Measurements from ENCODE around the gene EPC1. TPM values are rescaled to one million over a fixed set of nuclear protein-coding genes. Genes with fewer than 3 reads are reported as not detected.

Gene EPC1
- total RNA-seq, 1 donor from 2014 or later: 42.4 TPM

DNA sequence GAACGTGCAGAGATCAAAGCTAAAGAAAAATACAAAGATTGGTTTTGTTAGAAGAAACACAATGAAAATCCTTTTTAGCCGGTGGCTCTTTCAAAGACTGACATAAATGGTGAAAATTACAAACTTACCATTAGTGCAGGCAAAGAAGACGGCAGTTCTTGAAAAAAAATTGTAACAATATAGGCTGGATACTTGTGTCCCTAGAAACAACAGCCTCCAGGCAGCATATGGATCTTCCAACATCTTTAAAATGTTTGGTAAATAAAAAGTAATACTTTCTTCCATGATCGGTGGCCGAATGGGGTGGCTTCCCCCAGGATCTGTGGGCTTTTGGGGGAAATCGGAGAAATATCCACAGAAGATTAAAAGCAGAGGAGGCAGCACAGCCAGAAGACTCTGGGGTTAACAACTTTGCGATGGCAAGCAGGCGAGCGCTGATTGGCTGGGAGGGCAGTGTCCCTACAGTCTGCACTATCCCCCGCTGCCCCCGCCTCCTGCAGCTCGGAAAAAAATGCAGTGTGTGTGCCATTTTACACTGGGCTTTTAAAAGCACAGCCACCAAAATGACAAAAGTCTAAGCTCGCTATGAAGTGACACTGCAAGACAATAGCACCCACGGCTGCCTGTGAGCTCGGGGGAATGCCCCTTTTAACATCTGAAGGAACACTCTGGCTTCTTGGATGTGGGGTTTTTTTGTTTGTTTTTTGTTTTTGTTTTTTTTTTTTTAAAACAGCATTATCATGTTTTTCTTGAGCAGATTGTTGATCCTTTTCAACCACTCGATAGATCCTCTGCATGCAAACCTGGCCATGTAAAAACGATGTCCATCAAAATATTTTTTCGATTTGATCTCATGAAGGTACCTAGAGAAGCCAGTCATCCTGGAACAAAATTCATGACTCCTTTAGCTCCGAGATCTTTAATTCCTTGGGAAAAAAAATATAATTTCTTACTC is 31.7 kb upstream of the EPC1 start:
- peaks cover 6% of the 10 kb centered on the region for H3K36me3 Mint-ChIP-seq
- no peak overlapping the region for H3K27ac Mint-ChIP-seq
- peaks cover 7% of the 10 kb centered on the region for H3K4me1 Mint-ChIP-seq (ENCODE audit: unreplicated experiment)
- peak; percentile 86 for DNase-seq (ENCODE audit: extremely low spot score, unreplicated experiment)
- no peaks in the 10 kb centered on the region for H3K27me3 Mint-ChIP-seq
- no peaks in the 10 kb centered on the region for H3K9me3 Mint-ChIP-seq
- TF ChIP-seq, protein P1, sequence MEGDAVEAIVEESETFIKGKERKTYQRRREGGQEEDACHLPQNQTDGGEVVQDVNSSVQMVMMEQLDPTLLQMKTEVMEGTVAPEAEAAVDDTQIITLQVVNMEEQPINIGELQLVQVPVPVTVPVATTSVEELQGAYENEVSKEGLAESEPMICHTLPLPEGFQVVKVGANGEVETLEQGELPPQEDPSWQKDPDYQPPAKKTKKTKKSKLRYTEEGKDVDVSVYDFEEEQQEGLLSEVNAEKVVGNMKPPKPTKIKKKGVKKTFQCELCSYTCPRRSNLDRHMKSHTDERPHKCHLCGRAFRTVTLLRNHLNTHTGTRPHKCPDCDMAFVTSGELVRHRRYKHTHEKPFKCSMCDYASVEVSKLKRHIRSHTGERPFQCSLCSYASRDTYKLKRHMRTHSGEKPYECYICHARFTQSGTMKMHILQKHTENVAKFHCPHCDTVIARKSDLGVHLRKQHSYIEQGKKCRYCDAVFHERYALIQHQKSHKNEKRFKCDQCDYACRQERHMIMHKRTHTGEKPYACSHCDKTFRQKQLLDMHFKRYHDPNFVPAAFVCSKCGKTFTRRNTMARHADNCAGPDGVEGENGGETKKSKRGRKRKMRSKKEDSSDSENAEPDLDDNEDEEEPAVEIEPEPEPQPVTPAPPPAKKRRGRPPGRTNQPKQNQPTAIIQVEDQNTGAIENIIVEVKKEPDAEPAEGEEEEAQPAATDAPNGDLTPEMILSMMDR (conservative IDR thresholded peaks at IDR 0.05): no peak
- H3K4me3 Mint-ChIP-seq: no peak overlapping the region

DNA sequence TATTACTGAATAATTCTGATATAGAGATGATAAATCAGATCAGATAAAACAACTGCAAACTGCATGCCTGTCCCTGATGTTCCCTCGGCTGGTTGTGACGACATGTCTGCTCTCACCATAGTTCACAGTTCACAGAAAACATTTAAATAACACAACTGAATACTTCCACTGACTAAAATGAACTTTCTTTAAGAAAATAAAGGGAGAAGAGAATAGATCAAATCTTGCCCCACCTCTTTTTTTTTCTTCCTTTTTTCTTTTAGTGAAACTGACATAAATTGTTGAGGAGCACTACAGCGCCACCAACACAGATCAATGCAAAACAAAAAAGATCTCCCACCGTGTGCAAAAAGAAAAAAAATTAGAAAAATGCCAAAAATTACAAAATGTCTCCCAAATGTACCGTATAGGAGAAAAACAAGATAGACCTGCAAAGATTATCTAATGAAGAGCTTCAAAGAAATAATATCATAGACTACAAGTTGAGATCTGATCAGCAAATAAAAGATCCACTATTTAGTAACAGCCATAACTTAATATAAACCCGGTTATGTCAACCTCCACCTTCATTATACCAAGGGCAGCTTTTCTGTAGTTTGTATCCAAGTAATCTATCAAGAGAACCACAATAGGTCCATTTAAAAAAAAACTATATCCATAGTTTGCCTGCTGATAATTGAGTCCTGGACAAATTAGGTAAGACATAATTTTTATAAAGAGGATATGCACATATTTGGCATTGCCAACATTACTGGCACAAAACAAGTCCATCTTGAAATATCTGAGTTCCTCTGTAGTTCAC is 30.7 kb upstream of the EPC1 start:
- DNase-seq (ENCODE audit: extremely low spot score, unreplicated experiment): no peak

DNA sequence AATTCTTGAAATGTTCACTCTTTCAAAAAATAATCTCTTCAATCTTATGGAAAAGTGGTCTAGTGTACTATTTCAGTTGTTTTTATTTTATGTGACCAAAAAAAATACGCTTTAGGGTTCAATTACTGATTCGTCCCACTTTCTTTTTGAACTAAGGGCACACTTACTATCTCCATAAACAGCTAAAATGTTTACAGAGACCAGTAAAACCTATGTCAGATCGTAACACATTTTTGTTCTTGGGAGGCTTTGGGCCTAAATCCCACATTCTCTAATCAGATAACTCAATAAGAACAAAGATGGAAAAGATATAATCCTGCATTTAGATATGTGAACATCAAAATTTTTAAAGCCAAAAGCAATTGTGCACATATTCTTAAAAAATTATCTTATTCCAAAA is 29.8 kb upstream of the EPC1 start:
- Mint-ChIP-seq H3K27ac (peak overlapping the region; percentile 68), H3K4me3 (peak overlapping the region; percentile 91), H3K27me3 (no peaks in the 10 kb centered on the region), H3K36me3 (peaks cover 16% of the 10 kb centered on the region), H3K4me1 (ENCODE audit: unreplicated experiment) (peaks cover 12% of the 10 kb centered on the region), H3K9me3 (no peaks in the 10 kb centered on the region)
- DNase-seq (ENCODE audit: extremely low spot score, unreplicated experiment): no peak
- TF ChIP-seq, protein P1 (conservative IDR thresholded peaks at IDR 0.05): no peak

More for the DNA sequence above, 30.7 kb upstream of the EPC1 start:
- Mint-ChIP-seq H3K4me1 (ENCODE audit: unreplicated experiment) (peaks cover 7% of the 10 kb centered on the region), H3K27me3 (no peaks in the 10 kb centered on the region), H3K4me3 (no peak overlapping the region), H3K27ac (no peak overlapping the region), H3K36me3 (peaks cover 9% of the 10 kb centered on the region), H3K9me3 (no peaks in the 10 kb centered on the region)
- TF ChIP-seq, protein P1 (conservative IDR thresholded peaks at IDR 0.05): peak; percentile 54

DNA sequence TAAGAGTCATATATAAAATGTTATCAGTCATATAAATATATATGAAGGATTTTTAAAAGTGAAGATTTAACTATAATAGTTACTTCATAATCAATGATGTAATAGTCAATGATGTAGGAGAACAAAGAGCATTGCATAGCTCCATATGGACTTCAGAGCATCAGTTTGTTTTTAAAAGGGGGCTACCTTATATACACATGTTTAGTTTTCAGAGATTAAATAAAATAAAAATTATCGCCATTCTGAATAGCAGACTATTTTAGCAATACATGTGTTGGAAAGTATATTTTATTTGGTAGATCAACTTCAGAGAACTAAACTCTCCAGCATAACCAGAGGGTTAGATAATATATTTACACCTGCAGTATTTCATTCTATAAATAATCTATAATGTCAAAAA is 29.1 kb upstream of the EPC1 start:
- peak overlapping the region; percentile 91 for H3K4me3 Mint-ChIP-seq
- H3K36me3 Mint-ChIP-seq: peaks cover 16% of the 10 kb centered on the region

DNA sequence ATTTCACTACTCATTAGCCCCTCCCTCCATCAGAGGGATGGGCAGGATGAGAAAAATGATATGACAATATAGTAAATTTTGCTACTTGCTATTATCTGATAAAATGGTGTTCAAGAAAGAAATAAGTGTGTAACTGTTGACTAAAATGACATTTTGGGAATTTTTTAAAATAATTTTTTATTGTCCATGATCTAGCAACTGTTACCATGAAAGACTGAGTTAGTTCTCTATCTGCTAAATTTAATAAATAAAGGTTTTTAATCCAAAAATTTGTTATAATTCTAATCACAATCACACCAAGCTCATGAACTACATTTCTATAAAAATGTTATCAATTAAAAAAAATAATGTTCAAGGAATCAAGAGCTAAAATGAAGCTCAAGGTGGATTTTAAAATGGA is 28.7 kb upstream of the EPC1 start:
- DNase-seq (ENCODE audit: extremely low spot score, unreplicated experiment): no peak
- Mint-ChIP-seq H3K4me1 (ENCODE audit: unreplicated experiment) (peaks cover 15% of the 10 kb centered on the region), H3K27me3 (no peaks in the 10 kb centered on the region), H3K27ac (no peak overlapping the region), H3K36me3 (peaks cover 16% of the 10 kb centered on the region), H3K4me3 (no peak overlapping the region), H3K9me3 (no peaks in the 10 kb centered on the region)
- TF ChIP-seq, protein P1 (conservative IDR thresholded peaks at IDR 0.05): no peak

More for the DNA sequence above, 29.1 kb upstream of the EPC1 start:
- peaks cover 14% of the 10 kb centered on the region for H3K4me1 Mint-ChIP-seq (ENCODE audit: unreplicated experiment)
- TF ChIP-seq, protein P1 (conservative IDR thresholded peaks at IDR 0.05): no peak
- no peaks in the 10 kb centered on the region for H3K9me3 Mint-ChIP-seq
- no peaks in the 10 kb centered on the region for H3K27me3 Mint-ChIP-seq
- H3K27ac Mint-ChIP-seq: no peak overlapping the region
- no peak for DNase-seq (ENCODE audit: extremely low spot score, unreplicated experiment)
